GM18868 (cell line): Measurements from ENCODE around the gene GNLY.

Source experiments
- ATAC-seq: cut with Tn5 transposase; IDR thresholded peaks from one replicate; pipeline ENCODE4 v1.9.1; 2021; ENCODE audit warnings: mild to moderate bottlenecking, moderate library complexity; ENCODE audit not compliant: unreplicated experiment

GNLY gene

GRCh38 chr2:85723707-85724360 is 29.7 kb downstream of the GNLY start:
- no peak for ATAC-seq

- ATAC-seq, result no peak
These were observed 30.6 kb downstream of the GNLY start for GRCh38 chr2:85724731-85725181.

- ATAC-seq, result no peak
These were observed 31.3 kb downstream of the GNLY start for GRCh38 chr2:85725451-85725850.

- no peak for ATAC-seq
These were observed 33.6 kb downstream of the GNLY start for GRCh38 chr2:85727798-85728197.

GRCh38 chr2:85728342-85728741 is 34.2 kb downstream of the GNLY start:
- peak; percentile 19 for ATAC-seq

GRCh38 chr2:85728883-85729824 is 35.0 kb downstream of the GNLY start:
- peak; percentile 70 for ATAC-seq

GRCh38 chr2:85729825-85730510 is 35.8 kb downstream of the GNLY start:
- ATAC-seq, result no peak

GRCh38 chr2:85730686-85731230 is 36.6 kb downstream of the GNLY start:
- ATAC-seq, result no peak

GRCh38 chr2:85731606-85732005 is 37.4 kb downstream of the GNLY start:
- ATAC-seq, result no peak

- no peak for ATAC-seq
These were observed 38.4 kb downstream of the GNLY start for GRCh38 chr2:85732467-85733120.

GRCh38 chr2:85733121-85733960 is 39.2 kb downstream of the GNLY start:
- no peak for ATAC-seq

GRCh38 chr2:85734015-85734414 is 39.9 kb downstream of the GNLY start:
- no peak for ATAC-seq

GRCh38 chr2:85734942-85735608 is 40.9 kb downstream of the GNLY start:
- ATAC-seq, result no peak

- no peak for ATAC-seq
These were observed 41.5 kb downstream of the GNLY start for GRCh38 chr2:85735691-85736090.

GRCh38 chr2:85736456-85737355 is 42.5 kb downstream of the GNLY start:
- no peak for ATAC-seq

GRCh38 chr2:85737481-85737880 is 43.3 kb downstream of the GNLY start:
- no peak for ATAC-seq

GRCh38 chr2:85737961-85738360 is 43.8 kb downstream of the GNLY start:
- no peak for ATAC-seq

GRCh38 chr2:85740193-85740592 is 46.0 kb downstream of the GNLY start:
- no peak for ATAC-seq
